SK-N-SH (cell line): ENCODE data around the gene SLC2A10. TPM values are rescaled to one million over a fixed set of nuclear protein-coding genes. Genes with fewer than 3 reads are reported as not detected.

ENCODE experiments used
- CTCF ChIA-PET: fragments of 300-600, 350-600 bp; formaldehyde crosslinking; extraction: SDS; loops from one replicate; lab custom pipeline; 2021; lab: Yijun Ruan, JAX
- POLR2A ChIA-PET: fragments of 350-600 bp; sonication (Branson Sonifier 250); formaldehyde crosslinking; extraction: SDS; loops from one replicate; lab custom pipeline; 2020; ENCODE audit warnings: antibody characterized with exemption, inconsistent platforms; lab: Yijun Ruan, JAX
- DNase-seq: peaks from one replicate; pipeline ENCODE4 v3.0.0; 2012
- H2AFZ ChIP-seq: fragments of 200-600 bp; sonication (generic); 2 replicates; pipeline ENCODE4 v1.8.1; 2016; ENCODE audit warnings: antibody characterized with exemption, mild to moderate bottlenecking, low read depth
- H3F3A ChIP-seq: fragments of 200-600 bp; sonication (generic); replicated peaks from 2 replicates; pipeline ENCODE3; 2016; ENCODE audit warnings: antibody characterized with exemption, mild to moderate bottlenecking; ENCODE audit not compliant: insufficient read depth
- H3K27ac ChIP-seq, 2 experiments: fragments of 200-500 bp in 1 of 2; fragments of 200-600 bp in 1 of 2; sonication (Bioruptor generic) in 1 of 2; sonication (generic), shearing (Covaris generic) in 1 of 2; 2 replicates each; pipeline versions ENCODE4 v1.5.1 to v1.6.1; 2014 to 2016; ENCODE audit warnings: low read depth in 2 of 2, inconsistent platforms in 1 of 2, low read length in 1 of 2, mild to moderate bottlenecking in 1 of 2, mixed read lengths in 1 of 2
- H3K27me3 ChIP-seq: fragments of 200-600 bp; sonication (generic), shearing (Covaris generic); 2 replicates; pipeline ENCODE4 v1.6.1; 2016; ENCODE audit warnings: mixed run types; ENCODE audit not compliant: insufficient read depth
- H3K36me3 ChIP-seq, 2 experiments: fragments of 200-500 bp in 1 of 2; fragments of 200-600 bp in 1 of 2; sonication (Bioruptor generic) in 1 of 2; sonication (generic) in 1 of 2; replicated peaks in 1 of 2; 2 replicates each; pipeline versions ENCODE3 to v1.5.1; 2014 to 2016; ENCODE audit warnings: low read length in 1 of 2, mild to moderate bottlenecking in 1 of 2; ENCODE audit not compliant: insufficient read depth in 2 of 2, control insufficient read depth in 1 of 2
- H3K4me1 ChIP-seq, 2 experiments: fragments of 200-500 bp in 1 of 2; fragments of 200-600 bp in 1 of 2; sonication (Bioruptor generic) in 1 of 2; sonication (generic), shearing (Covaris generic) in 1 of 2; 2 replicates each; pipeline versions ENCODE4 v1.5.1 to v1.6.1; 2014 to 2016; ENCODE audit warnings: low read depth in 1 of 2, low read length in 1 of 2, mixed run types in 1 of 2; ENCODE audit not compliant: insufficient read depth in 2 of 2, control insufficient read depth in 1 of 2
- H3K4me2 ChIP-seq: fragments of 200-600 bp; sonication (generic), shearing (Covaris generic); 2 replicates; pipeline ENCODE4 v1.6.1; 2017; ENCODE audit warnings: mixed run types
- H3K4me3 ChIP-seq, 2 experiments: fragments of 200-500 bp in 1 of 2; fragments of 200-600 bp in 1 of 2; sonication (Bioruptor generic) in 1 of 2; sonication (generic), shearing (Covaris generic) in 1 of 2; 2 replicates each; pipeline versions ENCODE4 v1.5.1 to v1.8.1; 2014 to 2016; ENCODE audit warnings: low read depth in 2 of 2, inconsistent platforms in 1 of 2, low read length in 1 of 2, mild to moderate bottlenecking in 1 of 2, mixed read lengths in 1 of 2, moderate library complexity in 1 of 2
- H3K79me2 ChIP-seq: fragments of 200-600 bp; sonication (generic); 2 replicates; pipeline ENCODE4 v1.8.1; 2017; ENCODE audit warnings: mild to moderate bottlenecking; ENCODE audit not compliant: insufficient read depth
- H3K9ac ChIP-seq: fragments of 200-600 bp; sonication (generic); 2 replicates; pipeline ENCODE4 v1.6.1; 2017; ENCODE audit warnings: mixed run types
- H3K9me2 ChIP-seq: fragments of 200-600 bp; sonication (generic); 2 replicates; pipeline ENCODE4 v1.6.1; 2017; ENCODE audit warnings: mixed run types
- H3K9me3 ChIP-seq: fragments of 200-600 bp; sonication (generic); 2 replicates; pipeline ENCODE4 v1.6.1; 2017; ENCODE audit warnings: mixed run types, mild to moderate bottlenecking, moderate library complexity
- H4K20me1 ChIP-seq: fragments of 200-600 bp; sonication (generic); 2 replicates; pipeline ENCODE4 v1.6.1; 2017; ENCODE audit warnings: mild to moderate bottlenecking, mixed run types; ENCODE audit not compliant: insufficient read depth
- ELF1 ChIP-seq: IDR thresholded peaks from 2 replicates; pipeline ENCODE4 v1.4.0; 2012
- EP300 ChIP-seq, 2 experiments: IDR thresholded peaks; 2 replicates each; pipeline versions ENCODE4 v1.4.0 to v1.6.1; 2012; ENCODE audit warnings: borderline replicate concordance in 1 of 2, low read depth in 1 of 2, low read length in 1 of 2
- FOSL2 ChIP-seq: IDR thresholded peaks from 2 replicates; pipeline ENCODE4 v1.4.0; 2012; ENCODE audit warnings: low read depth, mild to moderate bottlenecking, moderate library complexity, borderline replicate concordance
- FOXJ3 ChIP-seq: sonication (generic); formaldehyde crosslinking; IDR thresholded peaks from 2 replicates; pipeline ENCODE4 v1.5.1; 2020; ENCODE audit warnings: mild to moderate bottlenecking, missing genetic modification reagents
- FOXM1 ChIP-seq: IDR thresholded peaks from 2 replicates; pipeline ENCODE4 v1.4.0; 2012; ENCODE audit warnings: low read depth, mild to moderate bottlenecking
- GABPA ChIP-seq: IDR thresholded peaks from 2 replicates; pipeline ENCODE4 v1.4.0; 2012; ENCODE audit warnings: low read depth, mild to moderate bottlenecking
- MAX ChIP-seq: IDR thresholded peaks from 2 replicates; pipeline ENCODE4 v1.4.0; 2012; ENCODE audit warnings: low read depth
- MEF2A ChIP-seq: IDR thresholded peaks from 2 replicates; pipeline ENCODE4 v1.4.0; 2012; ENCODE audit warnings: low read depth, borderline replicate concordance
- MXI1 ChIP-seq: IDR thresholded peaks from 2 replicates; pipeline ENCODE4 v1.6.1; 2012; ENCODE audit warnings: mild to moderate bottlenecking, low read depth, low read length, improper control_type of control experiment
- NFIC ChIP-seq: IDR thresholded peaks from 2 replicates; pipeline ENCODE4 v1.4.0; 2012; ENCODE audit warnings: borderline replicate concordance
- RCOR1 ChIP-seq: fragments of 150-350 bp; IDR thresholded peaks from 2 replicates; pipeline ENCODE4 v1.6.1; 2017; ENCODE audit warnings: antibody characterized with exemption, low read length
- REST ChIP-seq: IDR thresholded peaks from 2 replicates; pipeline ENCODE4 v1.6.1; 2012; ENCODE audit warnings: mild to moderate bottlenecking, low read depth, low read length, moderate library complexity
- RFX5 ChIP-seq: IDR thresholded peaks from 2 replicates; pipeline ENCODE4 v1.6.1; 2012; ENCODE audit warnings: mild to moderate bottlenecking, improper control_type of control experiment, low read length
- RXRA ChIP-seq: IDR thresholded peaks from 2 replicates; pipeline ENCODE4 v1.4.0; 2012; ENCODE audit warnings: low read depth, mild to moderate bottlenecking, borderline replicate concordance
- SIN3A ChIP-seq: IDR thresholded peaks from 2 replicates; pipeline ENCODE4 v1.6.1; 2012; ENCODE audit warnings: low read depth, mild to moderate bottlenecking, low read length, moderate library complexity, borderline replicate concordance
- TCF12 ChIP-seq: IDR thresholded peaks from 2 replicates; pipeline ENCODE4 v1.4.0; 2012
- TEAD4 ChIP-seq: IDR thresholded peaks from 2 replicates; pipeline ENCODE4 v1.4.0; 2012; ENCODE audit warnings: mild to moderate bottlenecking, borderline replicate concordance; ENCODE audit not compliant: insufficient read depth
- YY1 ChIP-seq: IDR thresholded peaks from 2 replicates; pipeline ENCODE4 v1.4.0; 2012; ENCODE audit warnings: low read depth, mild to moderate bottlenecking
- ZBTB33 ChIP-seq: IDR thresholded peaks from 2 replicates; pipeline ENCODE4 v1.4.0; 2012; ENCODE audit warnings: low read depth, borderline replicate concordance
- WGBS: methylation state at CpG from one replicate; pipeline ENCODE4 v1.1.6; 2017; ENCODE audit warnings: low lambda C conversion rate; 5-methylcytosine and 5-hydroxymethylcytosine counted together
- polyA plus RNA-seq, 3 experiments: library from polyadenylated mRNA; depleted of rRNA; stranded (reverse); fragments of >200 nt; gene quantifications; 2 replicates each; pipeline ENCODE4 v1.2.3, GENCODE V29; 2012
- TF ChIP-seq, protein P1 (sequence below): IDR thresholded peaks from 2 replicates; pipeline ENCODE4 v1.4.0; 2012; ENCODE audit warnings: low read depth, borderline replicate concordance

The SLC2A10 gene
- polyA plus RNA-seq, 1 of the 3 experiments (the other 2 are of a cell fraction) = 12.6 TPM

- POLR2A ChIA-PET = no interaction called here
- H3K79me2 ChIP-seq = peaks cover 51% of the 10 kb centered on the region
- no peak overlapping the region for H3K4me2 ChIP-seq
- 0 out of 2 replicates have a peak, but pooled peaks cover 24% of the 10 kb centered on the region for H4K20me1 ChIP-seq
- no peak for DNase-seq
- H3K4me3 ChIP-seq = no peak overlapping the region
- no peaks in the 10 kb centered on the region for H3F3A ChIP-seq
- H3K4me1 ChIP-seq = peaks cover 4 to 10% of the 10 kb centered on the region in 2 experiments; a peak in 3 of 4 replicates
- TF ChIP-seq TEAD4 (no peak), FOXJ3 (CRISPR knock-in tag) (no peak), FOSL2 (no peak), MXI1 (no peak), TCF12 (no peak), MEF2A (no peak), YY1 (no peak), ZBTB33 (no peak), FOXM1 (no peak), RFX5 (no peak), MAX (no peak), NFIC (no peak), SIN3A (no peak), RXRA (no peak)
- TF ChIP-seq, protein P1, sequence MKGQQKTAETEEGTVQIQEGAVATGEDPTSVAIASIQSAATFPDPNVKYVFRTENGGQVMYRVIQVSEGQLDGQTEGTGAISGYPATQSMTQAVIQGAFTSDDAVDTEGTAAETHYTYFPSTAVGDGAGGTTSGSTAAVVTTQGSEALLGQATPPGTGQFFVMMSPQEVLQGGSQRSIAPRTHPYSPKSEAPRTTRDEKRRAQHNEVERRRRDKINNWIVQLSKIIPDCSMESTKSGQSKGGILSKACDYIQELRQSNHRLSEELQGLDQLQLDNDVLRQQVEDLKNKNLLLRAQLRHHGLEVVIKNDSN = no peak
- no peak overlapping the region for H3K9ac ChIP-seq
- no peak overlapping the region for H3K27ac ChIP-seq
- CTCF ChIA-PET = interaction anchor here (0.8 to 6.4 kb wide), 13 partner anchors 11 to 169 kb away, joined by 3 to 116 read pairs (median 4); partner anchors contain the start of gene ZNF334
- H3K27me3 ChIP-seq = no peaks in the 10 kb centered on the region
- H3K36me3 ChIP-seq = peaks cover 17 to 30% of the 10 kb centered on the region in 2 experiments
- no peaks in the 10 kb centered on the region for H3K9me3 ChIP-seq
- WGBS = 67% methylated on average over 12 of the region's 12 CpGs
- H2AFZ ChIP-seq = no peak overlapping the region
- H3K9me2 ChIP-seq = no peaks in the 10 kb centered on the region
Observed at GRCh38 chr20:46683011-46683667, 26.3 kb upstream of the SLC2A10 start.

DNA sequence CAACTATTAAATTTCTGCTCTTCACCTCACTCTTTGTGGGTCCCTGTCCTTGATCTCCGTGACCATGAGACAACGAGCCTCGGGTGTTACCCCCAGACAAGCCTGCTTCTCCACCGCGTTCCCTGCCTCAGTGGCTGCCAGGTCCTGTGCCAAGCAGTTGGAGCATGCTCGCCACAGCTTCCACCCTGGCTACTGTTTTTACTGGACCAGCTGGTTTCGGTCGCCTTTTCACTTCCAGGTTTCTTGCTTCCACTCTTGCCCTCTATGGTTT lies 25.8 kb upstream of the SLC2A10 start:
- Histone ChIP-seq H2AFZ (no peak overlapping the region), H3K4me3 (no peak overlapping the region), H4K20me1 (0 out of 2 replicates have a peak, but pooled peaks cover 24% of the 10 kb centered on the region), H3F3A (no peaks in the 10 kb centered on the region), H3K9ac (no peak overlapping the region), H3K27ac (no peak overlapping the region), H3K79me2 (peaks cover 55% of the 10 kb centered on the region), H3K9me3 (no peaks in the 10 kb centered on the region), H3K27me3 (no peaks in the 10 kb centered on the region), H3K9me2 (no peaks in the 10 kb centered on the region), H3K4me2 (no peak overlapping the region), H3K4me1 (peaks cover 4 to 14% of the 10 kb centered on the region in 2 experiments; a peak in 3 of 4 replicates), H3K36me3 (peaks cover 17 to 30% of the 10 kb centered on the region in 2 experiments)
- POLR2A ChIA-PET = no interaction called here
- CTCF ChIA-PET = interaction anchor here (0.9 to 6.4 kb wide), 6 partner anchors 12 to 160 kb away, joined by 3 to 116 read pairs (median 4); no protein-coding TSS in a partner anchor
- 96% methylated on average over 8 of the region's 8 CpGs for WGBS
- DNase-seq = no peak
- TF ChIP-seq FOXJ3 (CRISPR knock-in tag) (no peak), GABPA (no peak), TEAD4 (no peak), EP300 (IDR thresholded peaks at IDR 0.05; ENCODE audit: borderline replicate concordance in 1 of 2, low read depth in 1 of 2, low read length in 1 of 2) (no peak), RCOR1 (no peak), ZBTB33 (no peak), REST (no peak), ELF1 (no peak)
